HepG2 (cell line): Measurements from ENCODE around the gene KRT1. TPM values are rescaled to one million over a fixed set of nuclear protein-coding genes. Genes with fewer than 3 reads are reported as not detected.

Experiments used
- ATAC-seq: fragments of 200-7000 bp; cut with Tn5 transposase; 3 replicates; pipeline ENCODE4 v1.9.1; 2020; ENCODE audit warnings: mild to moderate bottlenecking, moderate library complexity
- BruUV-seq: library from RNA; stranded (reverse); fragments of 400-500 nt; replicated peaks from 2 replicates; lab custom pipeline; 2021; lab: Mats Ljungman, UMichigan
- CTCF ChIA-PET: fragments of 300-600 bp; formaldehyde crosslinking; extraction: SDS; loops from one replicate; lab custom pipeline; 2021; ENCODE audit warnings: low total read pairs, inconsistent platforms, low intra/inter-chr PET ratio; lab: Yijun Ruan, JAX
- POLR2A ChIA-PET: fragments of 350-600 bp; sonication (Branson Sonifier 250); formaldehyde crosslinking; loops from one replicate; lab custom pipeline; 2020; ENCODE audit warnings: antibody characterized with exemption, inconsistent platforms; lab: Yijun Ruan, JAX
- DNase-seq: peaks from one replicate; pipeline ENCODE4 v3.0.0-alpha.2; 2015; ENCODE audit warnings: low spot score
- FAIRE-seq: peaks from 3 replicates; lab custom pipeline; 2011; peaks lifted over from hg19 to GRCh38; lab: Jason Lieb, UNC
- H2AFZ ChIP-seq: one replicate; pipeline ENCODE4 v1.6.1; 2011; ENCODE audit warnings: low read length, inconsistent platforms
- H3K27ac ChIP-seq: fragments of 300-600 bp; 3 replicates; pipeline ENCODE4 v1.8.0; 2011; ENCODE audit warnings: mixed run types, mild to moderate bottlenecking, mixed read lengths, low read length, inconsistent platforms; ENCODE audit not compliant: insufficient read depth; ENCODE audit errors: extremely low read length
- H3K27me3 ChIP-seq, 2 experiments: fragments of 200-600 bp in 1 of 2; 2 replicates in 1 of 2; 3 replicates in 1 of 2; pipeline versions ENCODE4 v1.6.0 to v1.8.0; 2011; ENCODE audit warnings: low read length in 2 of 2, mild to moderate bottlenecking in 2 of 2, moderate library complexity in 2 of 2, inconsistent platforms in 1 of 2; ENCODE audit not compliant: insufficient read depth in 2 of 2, control insufficient read depth in 1 of 2
- H3K36me3 ChIP-seq, 2 experiments: fragments of 200-600 bp in 1 of 2; replicated peaks in 1 of 2; 2 replicates in 1 of 2; 3 replicates in 1 of 2; pipeline versions ENCODE4 v1.5.1 to v1.8.0; 2011; ENCODE audit warnings: low read length in 2 of 2, inconsistent platforms in 1 of 2; ENCODE audit not compliant: insufficient read depth in 2 of 2, control insufficient read depth in 1 of 2
- H3K4me1 ChIP-seq: 2 replicates; pipeline ENCODE4 v1.5.1; 2012; ENCODE audit warnings: low read length, inconsistent platforms; ENCODE audit not compliant: insufficient read depth
- H3K4me2 ChIP-seq: 2 replicates; pipeline ENCODE4 v1.6.0; 2011; ENCODE audit warnings: low read depth, low read length, inconsistent platforms
- H3K4me3 ChIP-seq, 3 experiments: fragments of 200-600 bp in 1 of 3; sonication (generic), shearing (Covaris generic) in 1 of 3; replicated peaks in 1 of 3; 2 replicates each; pipeline ENCODE4 v1.5.1; 2011 to 2016; ENCODE audit warnings: low read length in 3 of 3, inconsistent platforms in 2 of 3, low read depth in 2 of 3, mild to moderate bottlenecking in 2 of 3, control low read depth in 1 of 3, mixed read lengths in 1 of 3; ENCODE audit not compliant: insufficient read depth in 1 of 3
- H3K79me2 ChIP-seq: one replicate; pipeline ENCODE4 v1.6.1; 2011; ENCODE audit warnings: low read length, inconsistent platforms; ENCODE audit not compliant: insufficient read depth
- H3K9ac ChIP-seq: 2 replicates; pipeline ENCODE4 v1.6.0; 2011; ENCODE audit warnings: mild to moderate bottlenecking, low read depth, low read length, inconsistent platforms; ENCODE audit not compliant: insufficient read depth
- H3K9me3 ChIP-seq: 2 replicates; pipeline ENCODE4 v1.5.1; 2012; ENCODE audit warnings: mild to moderate bottlenecking, low read length
- H4K20me1 ChIP-seq: 2 replicates; pipeline ENCODE4 v1.6.0; 2011; ENCODE audit warnings: inconsistent platforms, mild to moderate bottlenecking, low read length, moderate library complexity; ENCODE audit not compliant: insufficient read depth
- ATM ChIP-seq: fragments of 450-650 bp; IDR thresholded peaks from 2 replicates; pipeline ENCODE4 v1.7.1; 2017; ENCODE audit warnings: mild to moderate bottlenecking, borderline replicate concordance
- HIVEP1 ChIP-seq: sonication (generic); formaldehyde crosslinking; IDR thresholded peaks from 2 replicates; pipeline ENCODE4 v1.4.0; 2020; ENCODE audit warnings: mild to moderate bottlenecking, missing genetic modification reagents
- ISL2 ChIP-seq: sonication (generic); formaldehyde crosslinking; IDR thresholded peaks from 2 replicates; pipeline ENCODE4 v1.5.0; 2020; ENCODE audit warnings: missing genetic modification reagents
- MEF2D ChIP-seq: sonication (generic); formaldehyde crosslinking; IDR thresholded peaks from 2 replicates; pipeline ENCODE4 v1.5.1; 2020; ENCODE audit warnings: mild to moderate bottlenecking, missing genetic modification reagents
- MYC ChIP-seq: sonication (generic); formaldehyde crosslinking; IDR thresholded peaks from 2 replicates; pipeline ENCODE4 v1.9.0; 2021; ENCODE audit warnings: missing genetic modification reagents, borderline replicate concordance
- SRSF4 ChIP-seq: fragments of 200-400 bp; formaldehyde crosslinking; IDR thresholded peaks from one replicate; pipeline ENCODE4 v1.6.1; 2018; ENCODE audit warnings: mild to moderate bottlenecking, low read depth, low read length, moderate library complexity; ENCODE audit not compliant: poor library complexity, severe bottlenecking
- ZSCAN20 ChIP-seq: sonication (generic); formaldehyde crosslinking; IDR thresholded peaks from 2 replicates; pipeline ENCODE4 v1.4.0; 2020; ENCODE audit warnings: missing genetic modification reagents, mild to moderate bottlenecking, borderline replicate concordance
- ZSCAN30 ChIP-seq: sonication (generic); formaldehyde crosslinking; IDR thresholded peaks from 2 replicates; pipeline ENCODE4 v1.5.0; 2020; ENCODE audit warnings: mild to moderate bottlenecking, missing genetic modification reagents
- WGBS: methylation state at CpG from one replicate; pipeline ENCODE4 v1.1.6; 2017; ENCODE audit warnings: low lambda C conversion rate; 5-methylcytosine and 5-hydroxymethylcytosine counted together
- in situ Hi-C: cut with HindIII; loops from 2 replicates; pipeline ENCODE4 v1.10.0; 2017; ENCODE audit warnings: low pct_unique_long_range_greater_than_20kb; ENCODE audit not compliant: extremely low pct_ligation_motif_present
- intact Hi-C: fragments of 100-400 bp; cut with micrococcal nuclease; formaldehyde crosslinking; loops from one replicate; pipeline ENCODE4 v1.10.0; 2022; ENCODE audit not compliant: unreplicated experiment
- polyA plus RNA-seq, 8 experiments: library from polyadenylated mRNA; depleted of rRNA in 3 of 8; stranded (reverse) in 7 of 8; unstranded in 1 of 8; fragments of >200 nt; fragmentation: Illumina TruSeq in 4 of 8; extraction: Trizol in 4 of 8; gene quantifications; 2 replicates each; pipeline versions ENCODE4 v1.2.1 to v1.2.3, GENCODE V29; 2011 to 2016; ENCODE audit warnings: low read depth in 4 of 8, missing spikeins in 1 of 8, mixed read lengths in 1 of 8; ENCODE audit not compliant: insufficient read depth in 1 of 8
- total RNA-seq, 5 experiments: library from RNA; depleted of rRNA; stranded (reverse); fragments of >200 nt; fragmentation: Illumina TruSeq; extraction: Trizol; gene quantifications; 2 replicates each; pipeline ENCODE4 v1.2.3, GENCODE V29; 2016; ENCODE audit warnings: low read depth in 1 of 5
- TF ChIP-seq, protein P1 (sequence below): sonication (generic); formaldehyde crosslinking; IDR thresholded peaks from one replicate; pipeline ENCODE4 v1.5.1; 2020; ENCODE audit warnings: mild to moderate bottlenecking, missing genetic modification reagents; ENCODE audit errors: not compliant biosample characterization
- TF ChIP-seq, protein P2 (sequence below), 2 experiments: sonication (generic) in 1 of 2; formaldehyde crosslinking in 1 of 2; IDR thresholded peaks; 2 replicates each; pipeline versions ENCODE4 v1.4.0 to v1.6.1; 2018 to 2020; ENCODE audit warnings: missing genetic modification reagents in 2 of 2, borderline replicate concordance in 1 of 2, low read depth in 1 of 2, mild to moderate bottlenecking in 1 of 2, missing biosample characterization in 1 of 2

The KRT1 gene
- total and polyA plus RNA-seq, 2 of the 13 experiments (the other 11 are each of a cell fraction or from before 2014, with no cell fraction given) = not detected

- TF ChIP-seq, protein P1, sequence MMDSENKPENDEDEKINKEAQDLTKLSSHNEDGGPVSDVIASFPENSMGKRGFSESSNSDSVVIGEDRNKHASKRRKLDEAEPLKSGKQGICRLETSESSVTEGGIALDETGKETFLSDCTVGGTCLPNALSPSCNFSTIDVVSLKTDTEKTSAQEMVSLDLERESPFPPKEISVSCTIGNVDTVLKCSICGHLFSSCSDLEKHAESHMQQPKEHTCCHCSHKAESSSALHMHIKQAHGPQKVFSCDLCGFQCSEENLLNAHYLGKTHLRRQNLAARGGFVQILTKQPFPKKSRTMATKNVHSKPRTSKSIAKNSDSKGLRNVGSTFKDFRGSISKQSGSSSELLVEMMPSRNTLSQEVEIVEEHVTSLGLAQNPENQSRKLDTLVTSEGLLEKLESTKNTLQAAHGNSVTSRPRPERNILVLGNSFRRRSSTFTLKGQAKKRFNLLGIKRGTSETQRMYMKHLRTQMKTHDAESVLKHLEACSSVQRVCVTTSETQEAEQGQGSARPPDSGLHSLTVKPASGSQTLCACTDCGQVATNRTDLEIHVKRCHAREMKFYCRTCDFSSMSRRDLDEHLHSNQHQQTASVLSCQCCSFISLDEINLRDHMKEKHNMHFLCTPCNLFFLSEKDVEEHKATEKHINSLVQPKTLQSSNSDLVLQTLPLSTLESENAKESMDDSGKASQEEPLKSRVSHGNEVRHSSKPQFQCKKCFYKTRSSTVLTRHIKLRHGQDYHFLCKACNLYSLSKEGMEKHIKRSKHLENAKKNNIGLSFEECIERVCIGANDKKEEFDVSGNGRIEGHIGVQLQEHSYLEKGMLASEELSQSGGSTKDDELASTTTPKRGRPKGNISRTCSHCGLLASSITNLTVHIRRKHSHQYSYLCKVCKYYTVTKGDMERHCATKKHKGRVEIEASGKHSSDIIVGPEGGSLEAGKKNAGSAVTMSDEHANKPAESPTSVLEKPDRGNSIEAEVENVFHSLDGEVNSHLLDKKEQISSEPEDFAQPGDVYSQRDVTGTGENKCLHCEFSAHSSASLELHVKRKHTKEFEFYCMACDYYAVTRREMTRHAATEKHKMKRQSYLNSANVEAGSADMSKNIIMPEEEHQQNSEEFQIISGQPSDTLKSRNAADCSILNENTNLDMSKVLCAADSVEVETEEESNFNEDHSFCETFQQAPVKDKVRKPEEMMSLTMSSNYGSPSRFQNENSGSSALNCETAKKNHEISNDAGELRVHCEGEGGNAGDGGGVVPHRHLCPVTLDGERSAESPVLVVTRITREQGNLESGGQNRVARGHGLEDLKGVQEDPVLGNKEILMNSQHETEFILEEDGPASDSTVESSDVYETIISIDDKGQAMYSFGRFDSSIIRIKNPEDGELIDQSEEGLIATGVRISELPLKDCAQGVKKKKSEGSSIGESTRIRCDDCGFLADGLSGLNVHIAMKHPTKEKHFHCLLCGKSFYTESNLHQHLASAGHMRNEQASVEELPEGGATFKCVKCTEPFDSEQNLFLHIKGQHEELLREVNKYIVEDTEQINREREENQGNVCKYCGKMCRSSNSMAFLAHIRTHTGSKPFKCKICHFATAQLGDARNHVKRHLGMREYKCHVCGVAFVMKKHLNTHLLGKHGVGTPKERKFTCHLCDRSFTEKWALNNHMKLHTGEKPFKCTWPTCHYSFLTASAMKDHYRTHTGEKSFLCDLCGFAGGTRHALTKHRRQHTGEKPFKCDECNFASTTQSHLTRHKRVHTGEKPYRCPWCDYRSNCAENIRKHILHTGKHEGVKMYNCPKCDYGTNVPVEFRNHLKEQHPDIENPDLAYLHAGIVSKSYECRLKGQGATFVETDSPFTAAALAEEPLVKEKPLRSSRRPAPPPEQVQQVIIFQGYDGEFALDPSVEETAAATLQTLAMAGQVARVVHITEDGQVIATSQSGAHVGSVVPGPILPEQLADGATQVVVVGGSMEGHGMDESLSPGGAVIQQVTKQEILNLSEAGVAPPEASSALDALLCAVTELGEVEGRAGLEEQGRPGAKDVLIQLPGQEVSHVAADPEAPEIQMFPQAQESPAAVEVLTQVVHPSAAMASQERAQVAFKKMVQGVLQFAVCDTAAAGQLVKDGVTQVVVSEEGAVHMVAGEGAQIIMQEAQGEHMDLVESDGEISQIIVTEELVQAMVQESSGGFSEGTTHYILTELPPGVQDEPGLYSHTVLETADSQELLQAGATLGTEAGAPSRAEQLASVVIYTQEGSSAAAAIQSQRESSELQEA = no peak
- TF ChIP-seq SRSF4 (no peak), ZSCAN20 (CRISPR knock-in tag) (no peak), ISL2 (CRISPR knock-in tag) (no peak)
Measured at GRCh38 chr12:52628841-52629240, 51.4 kb downstream of the KRT1 start (continued).

DNA sequence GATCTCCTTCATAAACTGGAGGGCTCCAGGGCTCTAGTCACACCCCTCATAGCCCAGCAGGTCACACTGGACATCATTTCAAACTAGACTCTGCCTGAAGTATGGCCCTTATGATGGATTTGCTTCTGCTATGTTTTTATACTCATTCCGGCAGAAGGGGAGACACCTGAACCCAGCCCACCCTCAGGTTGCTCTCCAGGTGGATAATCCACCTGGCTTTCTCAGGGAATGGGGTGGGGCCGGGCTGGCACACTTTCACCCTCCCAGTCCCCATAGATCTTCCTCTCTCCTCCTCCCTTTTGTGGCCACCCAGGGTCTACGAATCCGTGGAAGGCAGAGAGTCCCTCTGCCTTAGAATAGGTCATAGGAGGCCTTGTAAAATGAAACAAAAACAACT is 52.1 kb downstream of the KRT1 start:
- Histone ChIP-seq H4K20me1 (no peaks in the 10 kb centered on the region), H3K79me2 (no peaks in the 10 kb centered on the region), H3K9me3 (no peaks in the 10 kb centered on the region), H3K4me1 (no peaks in the 10 kb centered on the region), H3K4me2 (no peak overlapping the region), H3K27ac (no peak overlapping the region), H3K4me3 (no peak overlapping the region), H3K36me3 (no peaks in the 10 kb centered on the region), H3K27me3 (peaks cover 0 to 17% of the 10 kb centered on the region in 2 experiments; a peak in 2 of 5 replicates), H3K9ac (no peak overlapping the region), H2AFZ (no peak overlapping the region)
- FAIRE-seq (no peak), ATAC-seq (no peak), DNase-seq (no peak)
- WGBS = 0% methylated on average over 4 of the region's 4 CpGs
- in situ Hi-C loops (no loop called here), intact Hi-C loops (no loop called here)
- ChIA-PET CTCF (no interaction called here), POLR2A (no interaction called here)
- BruUV-seq = no TSS peak
- no peak for TF ChIP-seq MYC
- TF ChIP-seq ZSCAN30 (CRISPR knock-in tag) = no peak
- TF ChIP-seq ATM = no peak
- TF ChIP-seq MEF2D (CRISPR knock-in tag) = no peak
- no peak for TF ChIP-seq HIVEP1 (CRISPR knock-in tag)
- TF ChIP-seq, protein P2, sequence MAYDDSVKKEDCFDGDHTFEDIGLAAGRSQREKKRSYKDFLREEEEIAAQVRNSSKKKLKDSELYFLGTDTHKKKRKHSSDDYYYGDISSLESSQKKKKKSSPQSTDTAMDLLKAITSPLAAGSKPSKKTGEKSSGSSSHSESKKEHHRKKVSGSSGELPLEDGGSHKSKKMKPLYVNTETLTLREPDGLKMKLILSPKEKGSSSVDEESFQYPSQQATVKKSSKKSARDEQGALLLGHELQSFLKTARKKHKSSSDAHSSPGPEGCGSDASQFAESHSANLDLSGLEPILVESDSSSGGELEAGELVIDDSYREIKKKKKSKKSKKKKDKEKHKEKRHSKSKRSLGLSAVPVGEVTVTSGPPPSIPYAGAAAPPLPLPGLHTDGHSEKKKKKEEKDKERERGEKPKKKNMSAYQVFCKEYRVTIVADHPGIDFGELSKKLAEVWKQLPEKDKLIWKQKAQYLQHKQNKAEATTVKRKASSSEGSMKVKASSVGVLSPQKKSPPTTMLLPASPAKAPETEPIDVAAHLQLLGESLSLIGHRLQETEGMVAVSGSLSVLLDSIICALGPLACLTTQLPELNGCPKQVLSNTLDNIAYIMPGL (CRISPR knock-in tag; IDR thresholded peaks at IDR 0.05; ENCODE audit: borderline replicate concordance in 1 of 2, low read depth in 1 of 2) = no peak
